ENCODE measurements around the gene GSE1. TPM values are rescaled to one million over a fixed set of nuclear protein-coding genes. Genes with fewer than 3 reads are reported as not detected.

GSE1 gene
- total RNA-seq, 1 experiment from 2014 or later: 90.2 TPM

DNA sequence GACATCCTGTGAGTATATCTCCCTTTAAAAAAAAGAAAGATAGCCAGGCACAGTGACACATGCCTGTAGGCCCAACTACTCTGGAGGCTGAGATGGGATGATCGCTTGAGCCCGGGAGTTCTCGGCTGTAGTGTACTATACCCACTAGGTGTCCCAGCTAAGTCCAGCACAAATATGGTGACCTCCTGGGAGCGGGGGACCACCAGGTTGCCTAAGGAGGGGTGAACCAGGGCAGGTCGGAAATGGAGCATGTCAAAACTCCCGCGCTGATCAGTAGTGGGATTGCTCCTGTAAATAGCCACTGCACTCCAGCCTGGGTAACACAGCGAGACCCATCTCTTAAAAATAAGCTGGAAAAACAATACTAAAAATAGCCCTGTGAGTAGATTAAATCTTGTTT lies 46.2 kb downstream of the GSE1 start:
- 0 out of 4 replicates have a peak, but pooled peaks cover 0 to 3% of the 10 kb centered on the region in 2 experiments for H3K4me1 ChIP-seq (ENCODE audit: control insufficient read depth in 1 of 2, insufficient read depth in 2 of 2, low read length in 2 of 2)
- no peak overlapping the region for H3K27ac ChIP-seq (ENCODE audit: low read depth, low read length)
- ChIA-PET RAD21 (ENCODE audit: low non-redundant PET in 1 of 2, low total read pairs in 2 of 2, uncharacterized antibody in 2 of 2, unreplicated experiment in 2 of 2) (no interaction called here), CTCF (interaction anchor here (0.8 to 1.8 kb wide), 9 partner anchors 8 to 351 kb away, joined by 3 to 5 read pairs (median 3); no protein-coding TSS in a partner anchor), POLR2A (no interaction called here)
- H3K36me3 ChIP-seq (ENCODE audit: control insufficient read depth in 1 of 2, insufficient read depth in 2 of 2, low read length in 2 of 2): peaks cover 58 to 65% of the 10 kb centered on the region in 2 experiments
- H3K79me2 ChIP-seq (ENCODE audit: insufficient read depth, low read length): no peaks in the 10 kb centered on the region
- intact Hi-C loops (cut with micrococcal nuclease): loop anchor here (2.0 to 5.0 kb wide), 2 partner anchors 58 to 101 kb away; no protein-coding TSS in a partner anchor
- BruUV-seq (replicated peaks): no TSS peak
- no peak overlapping the region for H3K9ac ChIP-seq (ENCODE audit: low read length)
- H3K4me3 ChIP-seq (replicated peaks in 1 of 2; ENCODE audit: low read depth in 1 of 2, low read length in 2 of 2): no peak overlapping the region
- no peak for ATAC-seq
- no peaks in the 10 kb centered on the region for H3K9me3 ChIP-seq (ENCODE audit: control insufficient read depth in 1 of 2, insufficient read depth in 1 of 2, low read depth in 1 of 2, low read length in 2 of 2)
- no peaks in the 10 kb centered on the region for H4K20me1 ChIP-seq (ENCODE audit: insufficient read depth)
- TF ChIP-seq SRF (IDR thresholded peaks at IDR 0.05; ENCODE audit: low read depth) (no peak), CBX3 (IDR thresholded peaks at IDR 0.05; ENCODE audit: low read depth) (no peak), SP1 (IDR thresholded peaks at IDR 0.05; ENCODE audit: low read depth) (no peak), ZFX (IDR thresholded peaks at IDR 0.05) (no peak), FOSL1 (IDR thresholded peaks at IDR 0.05; ENCODE audit: low read depth) (no peak), YY1 (IDR thresholded peaks at IDR 0.05; ENCODE audit: extremely low read depth, insufficient replicate concordance, low read depth, low read length) (no peak), ELF1 (IDR thresholded peaks at IDR 0.05; ENCODE audit: borderline replicate concordance, low read depth) (no peak), MAX (IDR thresholded peaks at IDR 0.05) (no peak), JUND (IDR thresholded peaks at IDR 0.05) (no peak), SIN3A (IDR thresholded peaks at IDR 0.05; ENCODE audit: low read depth) (no peak)
- TF ChIP-seq, protein P1, sequence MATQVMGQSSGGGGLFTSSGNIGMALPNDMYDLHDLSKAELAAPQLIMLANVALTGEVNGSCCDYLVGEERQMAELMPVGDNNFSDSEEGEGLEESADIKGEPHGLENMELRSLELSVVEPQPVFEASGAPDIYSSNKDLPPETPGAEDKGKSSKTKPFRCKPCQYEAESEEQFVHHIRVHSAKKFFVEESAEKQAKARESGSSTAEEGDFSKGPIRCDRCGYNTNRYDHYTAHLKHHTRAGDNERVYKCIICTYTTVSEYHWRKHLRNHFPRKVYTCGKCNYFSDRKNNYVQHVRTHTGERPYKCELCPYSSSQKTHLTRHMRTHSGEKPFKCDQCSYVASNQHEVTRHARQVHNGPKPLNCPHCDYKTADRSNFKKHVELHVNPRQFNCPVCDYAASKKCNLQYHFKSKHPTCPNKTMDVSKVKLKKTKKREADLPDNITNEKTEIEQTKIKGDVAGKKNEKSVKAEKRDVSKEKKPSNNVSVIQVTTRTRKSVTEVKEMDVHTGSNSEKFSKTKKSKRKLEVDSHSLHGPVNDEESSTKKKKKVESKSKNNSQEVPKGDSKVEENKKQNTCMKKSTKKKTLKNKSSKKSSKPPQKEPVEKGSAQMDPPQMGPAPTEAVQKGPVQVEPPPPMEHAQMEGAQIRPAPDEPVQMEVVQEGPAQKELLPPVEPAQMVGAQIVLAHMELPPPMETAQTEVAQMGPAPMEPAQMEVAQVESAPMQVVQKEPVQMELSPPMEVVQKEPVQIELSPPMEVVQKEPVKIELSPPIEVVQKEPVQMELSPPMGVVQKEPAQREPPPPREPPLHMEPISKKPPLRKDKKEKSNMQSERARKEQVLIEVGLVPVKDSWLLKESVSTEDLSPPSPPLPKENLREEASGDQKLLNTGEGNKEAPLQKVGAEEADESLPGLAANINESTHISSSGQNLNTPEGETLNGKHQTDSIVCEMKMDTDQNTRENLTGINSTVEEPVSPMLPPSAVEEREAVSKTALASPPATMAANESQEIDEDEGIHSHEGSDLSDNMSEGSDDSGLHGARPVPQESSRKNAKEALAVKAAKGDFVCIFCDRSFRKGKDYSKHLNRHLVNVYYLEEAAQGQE (IDR thresholded peaks at IDR 0.05; ENCODE audit: low read depth): no peak
- H3K4me2 ChIP-seq (ENCODE audit: low read length): no peak overlapping the region
- no peaks in the 10 kb centered on the region for H3K27me3 ChIP-seq (ENCODE audit: insufficient read depth, low read length)
- no peak overlapping the region for H2AFZ ChIP-seq (ENCODE audit: low read depth, low read length, poor library complexity, severe bottlenecking)
- no peak for DNase-seq (ENCODE audit: low read depth, low spot score)
- no peaks in the 10 kb centered on the region for H3K9me2 ChIP-seq (ENCODE audit: insufficient read depth)
